Measurements from ENCODE around the gene CHRNA4. TPM values are rescaled to one million over a fixed set of nuclear protein-coding genes. Genes with fewer than 3 reads are reported as not detected.
A peak's percentile ranks its signal among the peaks of the same experiment; 100 is the strongest.

The CHRNA4 gene
- total and polyA plus RNA-seq, 9 of the 15 experiments (the other 6 are each of a cell fraction or from before 2014, with no cell fraction given), result not detected

GRCh38 chr20:63347081-63347741, 13.9 kb downstream of the CHRNA4 start:
- H2AFZ ChIP-seq (ENCODE audit: low read depth, low read length), result no peak overlapping the region
- no peak overlapping the region for H3K27ac ChIP-seq (ENCODE audit: extremely low read depth, low read depth, low read length)
- peaks cover 38 to 69% of the 10 kb centered on the region in 2 experiments; a peak in 4 of 5 replicates for H3K27me3 ChIP-seq (ENCODE audit: control insufficient read depth in 2 of 2, insufficient read depth in 2 of 2, low read length in 2 of 2)
- H3K4me1 ChIP-seq (replicated peaks in 1 of 2; ENCODE audit: control insufficient read depth in 2 of 2, insufficient read depth in 2 of 2, low read length in 2 of 2), result peaks cover 0 to 43% of the 10 kb centered on the region in 2 experiments; a peak in 2 of 5 replicates
- no peaks in the 10 kb centered on the region; the same call in none of the 2 replicates for H4K20me1 ChIP-seq (replicated peaks; ENCODE audit: control insufficient read depth, insufficient read depth, low read length)
- WGBS (ENCODE audit: insufficient coverage, low coverage, missing lambda C conversion rate), result 2% methylated on average over 28 of the region's 33 CpGs
- H3K9me3 ChIP-seq (replicated peaks; ENCODE audit: control insufficient read depth, insufficient read depth, low read depth, low read length), result no peaks in the 10 kb centered on the region
- no TSS peak for BruUV-seq (replicated peaks)
- no peaks in the 10 kb centered on the region for H3K36me3 ChIP-seq (ENCODE audit: control insufficient read depth, insufficient read depth, low read length)
- ChIA-PET POLR2A (interaction anchor here (0.5 to 1.1 kb wide), 3 partner anchors 127 to 500 kb away, joined by 3 read pairs; partner anchors contain the start of gene PPDPF), CTCF (ENCODE audit: low intra/inter-chr PET ratio) (no interaction called here)
- DNase-seq (ENCODE audit: extremely low read depth in 1 of 4, low spot score in 3 of 4) (no peak), ATAC-seq (peak; percentile 42), FAIRE-seq (no peak)
- H3K9me1 ChIP-seq (ENCODE audit: control insufficient read depth, insufficient read depth, low read length), result no peaks in the 10 kb centered on the region
- H3K9ac ChIP-seq (ENCODE audit: insufficient read depth in 1 of 2, low read depth in 2 of 2, low read length in 2 of 2), result no peak overlapping the region
- no peaks in the 10 kb centered on the region for H3K79me2 ChIP-seq (ENCODE audit: control insufficient read depth, insufficient read depth, low read length)
- intact Hi-C loops (cut with micrococcal nuclease) (no loop called here), in situ Hi-C loops (cut with MboI) (no loop called here)
- H3K4me2 ChIP-seq (ENCODE audit: insufficient read depth, low read length), result no peak overlapping the region
- no peak overlapping the region for H3K4me3 ChIP-seq
- no peak for TF ChIP-seq ZFP91 (CRISPR knock-in tag; IDR thresholded peaks at IDR 0.05)
- no peak for TF ChIP-seq HLTF (IDR thresholded peaks at IDR 0.05)
- TF ChIP-seq NR2C2 (CRISPR knock-in tag; IDR thresholded peaks at IDR 0.05), result no peak
- TF ChIP-seq NR2C2 (tag; IDR thresholded peaks at IDR 0.05), result no peak
- no peak for TF ChIP-seq ZNF12 (CRISPR knock-in tag; IDR thresholded peaks at IDR 0.05)
- no peak for TF ChIP-seq EP400 (IDR thresholded peaks at IDR 0.05)
- TF ChIP-seq CHAMP1 (IDR thresholded peaks at IDR 0.05), result no peak
- TF ChIP-seq ARID1B (IDR thresholded peaks at IDR 0.05), result no peak
- no peak for TF ChIP-seq ZNF174 (CRISPR knock-in tag; IDR thresholded peaks at IDR 0.05)
- TF ChIP-seq GATAD2A (IDR thresholded peaks at IDR 0.05), result no peak
- no peak for TF ChIP-seq NBN (IDR thresholded peaks at IDR 0.05; ENCODE audit: low read depth)
- TF ChIP-seq ZNF766 (CRISPR knock-in tag; conservative IDR thresholded peaks at IDR 0.05), result no peak
- TF ChIP-seq MCM5 (IDR thresholded peaks at IDR 0.05; ENCODE audit: low read depth), result no peak
- TF ChIP-seq ZNF609 (CRISPR knock-in tag; IDR thresholded peaks at IDR 0.05; ENCODE audit: borderline replicate concordance), result no peak
- TF ChIP-seq KDM1A (IDR thresholded peaks at IDR 0.05), result no peak

Data from K562 (cell line).